ENCODE results near the gene DRG2. TPM values are rescaled to one million over a fixed set of nuclear protein-coding genes. Genes with fewer than 3 reads are reported as not detected.

DRG2 gene
- total RNA-seq, 2 donors from 2014 or later, result 17.8 to 30.1 TPM

DNA sequence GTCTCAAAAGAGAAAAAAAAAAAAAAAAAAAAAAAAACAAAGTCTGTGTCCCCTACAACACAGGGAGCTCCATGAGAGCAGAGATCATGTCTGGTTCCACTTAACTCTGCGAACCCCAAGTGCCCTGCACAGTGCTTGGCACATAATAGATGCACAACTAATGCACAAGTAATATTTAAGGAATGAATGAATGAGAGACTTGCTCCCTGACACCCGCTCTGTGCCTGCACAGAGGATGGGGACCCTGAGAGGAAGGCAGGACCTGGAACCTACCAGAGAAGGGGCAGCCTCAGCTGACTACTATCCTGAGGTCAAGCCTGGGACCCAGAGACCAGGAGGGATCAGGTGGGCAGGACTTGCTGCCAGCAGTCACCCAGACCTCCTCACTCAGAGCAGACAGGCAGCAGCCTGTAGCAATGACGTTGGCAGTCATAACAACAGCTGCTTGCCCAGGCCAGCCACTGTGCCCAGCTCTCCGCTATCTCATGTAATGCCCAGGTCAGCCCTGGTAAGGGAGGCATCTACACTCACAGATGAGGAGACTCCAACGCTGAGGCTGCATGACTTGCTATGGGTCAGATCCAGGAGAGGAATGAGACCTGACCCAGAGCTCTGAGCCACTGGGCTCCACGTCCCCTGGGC is 23.7 kb downstream of the DRG2 start:
- Histone ChIP-seq H3K27ac (no peak overlapping the region), H3K4me3 (no peak overlapping the region), H3K9me3 (no peaks in the 10 kb centered on the region), H3K27me3 (no peaks in the 10 kb centered on the region), H3K36me3 (replicated peaks in 1 of 2; ENCODE audit: insufficient read depth in 1 of 2, low read depth in 2 of 2) (peaks cover 0 to 2% of the 10 kb centered on the region in 2 donors), H3K4me1 (no peaks in the 10 kb centered on the region)
- intact Hi-C loops (cut with DNase I), result no loop called here
- 65 to 79% methylated on average over 4 to 6 of the region's 6 CpGs for WGBS, 2 donors
- no peak for DNase-seq
- ATAC-seq, result no peak
- no peak for TF ChIP-seq CTCF (IDR thresholded peaks at IDR 0.05)
- no peak for TF ChIP-seq POLR2A (IDR thresholded peaks at IDR 0.05)

DNA sequence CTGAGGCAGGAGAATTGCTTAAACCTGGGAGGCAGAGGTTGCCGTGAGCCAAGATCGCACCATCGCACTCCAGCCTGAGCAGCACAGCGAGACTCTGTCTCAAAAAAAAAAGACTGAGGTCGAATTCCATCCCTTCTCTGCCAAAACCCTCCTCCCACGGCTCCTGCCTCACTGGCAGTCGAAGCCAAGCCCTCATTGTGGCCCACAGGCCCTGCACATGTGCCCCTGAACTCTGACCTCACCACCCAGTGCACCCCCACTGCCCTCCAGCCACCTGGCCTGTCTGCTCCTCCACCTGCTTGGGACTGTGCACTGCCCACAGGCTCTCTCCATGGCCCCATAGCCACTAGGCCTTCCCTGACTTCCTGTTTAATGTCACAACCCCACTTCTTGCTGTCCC is 27.8 kb downstream of the DRG2 start:
- no peaks in the 10 kb centered on the region for H3K36me3 ChIP-seq (replicated peaks in 1 of 2; ENCODE audit: insufficient read depth in 1 of 2, low read depth in 2 of 2)
- no peaks in the 10 kb centered on the region for H3K9me3 ChIP-seq
- H3K4me1 ChIP-seq, result no peaks in the 10 kb centered on the region
- H3K4me3 ChIP-seq, result no peak overlapping the region
- DNase-seq, result no peak
- intact Hi-C loops (cut with DNase I), result no loop called here
- WGBS, 2 donors, result 68 to 86% methylated on average over 7 of the region's 7 CpGs
- no peak for TF ChIP-seq POLR2A (IDR thresholded peaks at IDR 0.05)
- TF ChIP-seq CTCF (IDR thresholded peaks at IDR 0.05), result no peak
- ATAC-seq, result no peak
- no peaks in the 10 kb centered on the region for H3K27me3 ChIP-seq
- no peak overlapping the region for H3K27ac ChIP-seq

GRCh38 chr17:18116078-18116477 is 28.3 kb downstream of the DRG2 start:
- 93 to 100% methylated on average over 1 to 5 of the region's 5 CpGs for WGBS, 2 donors
- TF ChIP-seq CTCF (IDR thresholded peaks at IDR 0.05) (no peak), POLR2A (IDR thresholded peaks at IDR 0.05) (no peak)
- intact Hi-C loops (cut with DNase I), result no loop called here
- ATAC-seq, result no peak
- H3K4me3 ChIP-seq, result no peak overlapping the region
- H3K27ac ChIP-seq, result no peak overlapping the region
- H3K36me3 ChIP-seq (replicated peaks in 1 of 2; ENCODE audit: insufficient read depth in 1 of 2, low read depth in 2 of 2), result no peaks in the 10 kb centered on the region
- no peaks in the 10 kb centered on the region for H3K27me3 ChIP-seq
- no peaks in the 10 kb centered on the region for H3K4me1 ChIP-seq
- DNase-seq, result no peak
- H3K9me3 ChIP-seq, result no peaks in the 10 kb centered on the region

DNA sequence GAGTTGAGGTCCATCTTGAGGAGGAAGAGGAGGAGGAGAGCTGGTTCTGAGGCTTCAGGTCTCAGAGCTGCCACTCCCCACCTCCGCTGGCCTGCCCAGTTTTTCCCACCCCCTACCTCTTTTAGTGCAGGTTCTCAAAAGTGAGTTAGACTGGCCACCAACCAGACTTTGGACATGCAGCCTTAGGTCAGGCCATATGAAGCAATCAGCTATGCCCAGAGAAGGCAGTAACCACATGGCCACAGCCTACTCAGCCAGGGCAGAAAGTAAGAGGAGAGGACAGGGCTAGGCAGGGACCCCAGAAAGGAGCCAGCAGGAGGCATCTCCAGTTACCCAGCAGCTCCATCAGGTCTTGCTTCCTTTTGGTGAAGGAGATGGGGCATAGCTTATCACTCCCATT is 29.8 kb downstream of the DRG2 start:
- Histone ChIP-seq H3K4me3 (no peak overlapping the region), H3K9me3 (no peaks in the 10 kb centered on the region), H3K36me3 (replicated peaks in 1 of 2; ENCODE audit: insufficient read depth in 1 of 2, low read depth in 2 of 2) (no peaks in the 10 kb centered on the region), H3K27ac (no peak overlapping the region), H3K27me3 (no peaks in the 10 kb centered on the region), H3K4me1 (no peaks in the 10 kb centered on the region)
- no peak for DNase-seq
- intact Hi-C loops (cut with DNase I), result no loop called here
- no peak for TF ChIP-seq POLR2A (IDR thresholded peaks at IDR 0.05)
- no peak for TF ChIP-seq CTCF (IDR thresholded peaks at IDR 0.05)
- 100% methylated on average over 1 of the region's 1 CpG for WGBS, 2 donors
- ATAC-seq, result no peak

All from body of pancreas (tissue), 4 donors.